Testis (tissue), 3 donors: ENCODE data around the gene COL4A6. TPM values are rescaled to one million over a fixed set of nuclear protein-coding genes. Genes with fewer than 3 reads are reported as not detected.
A peak's percentile ranks its signal among the peaks of the same experiment; 100 is the strongest.

Experiments used
- DNase-seq: peaks from one replicate; pipeline ENCODE4 v3.0.0-alpha.2; 2019
- H3K27ac ChIP-seq, 2 donors: fragments of 200-600 bp; sonication (generic); one replicate each; pipeline ENCODE4 v1.5.1; 2019
- H3K27me3 ChIP-seq: fragments of 200-600 bp; sonication (generic); one replicate; pipeline ENCODE4 v1.5.1; 2019
- H3K36me3 ChIP-seq: fragments of 200-600 bp; sonication (generic); one replicate; pipeline ENCODE4 v1.5.1; 2017; ENCODE audit warnings: low read depth; ENCODE audit errors: missing control alignments
- H3K4me1 ChIP-seq: fragments of 200-600 bp; sonication (generic); one replicate; pipeline ENCODE4 v1.5.1; 2019
- H3K4me3 ChIP-seq, 2 donors: fragments of 200-600 bp; sonication (generic); one replicate each; pipeline ENCODE4 v1.5.1; 2017 to 2019
- H3K9me3 ChIP-seq: fragments of 200-600 bp; sonication (generic); one replicate; pipeline ENCODE4 v1.5.1; 2017
- POLR2A ChIP-seq: fragments of 450-650 bp; IDR thresholded peaks from one replicate; pipeline ENCODE4 v1.6.1; 2017; ENCODE audit warnings: antibody characterized with exemption, mild to moderate bottlenecking, moderate library complexity
- WGBS, 2 donors: methylation state at CpG; one replicate each; pipeline ENCODE4 v1.1.5; 2018; 5-methylcytosine and 5-hydroxymethylcytosine counted together
- intact Hi-C: fragments of 100-400 bp; cut with DNase I; formaldehyde crosslinking; loops from one replicate; pipeline ENCODE4 v1.15.1; 2023; ENCODE audit warnings: low total_unique reads
- polyA plus RNA-seq: library from polyadenylated mRNA; stranded (reverse); fragments of 350-450 nt; fragmentation: Illumina TruSeq; extraction: RNeasy Lipid Tissue Mini Kit (QIAGEN cat#74804); gene quantifications from one replicate; pipeline ENCODE4 v1.2.3, GENCODE V29; 2014; ENCODE audit warnings: low read depth, low replicate concordance; ENCODE audit not compliant: insufficient read depth
- total RNA-seq, 2 donors: library from RNA; depleted of rRNA; stranded (reverse); fragments of >200 nt; gene quantifications; one replicate each; pipeline ENCODE4 v1.2.3, GENCODE V29; 2016
- TF ChIP-seq, protein P1 (sequence below), 3 experiments: fragments of 450-650 bp in 2 of 3; fragments of 200-600 bp in 1 of 3; sonication (generic) in 1 of 3; IDR thresholded peaks; one replicate each; pipeline ENCODE4 v1.5.1; 2016 to 2019; ENCODE audit warnings: antibody characterized with exemption in 3 of 3, mild to moderate bottlenecking in 2 of 3, moderate library complexity in 1 of 3

COL4A6 gene
- total and polyA plus RNA-seq, 3 donors from 2014 or later: 2.4 to 4.9 (median 3.5) TPM

DNA sequence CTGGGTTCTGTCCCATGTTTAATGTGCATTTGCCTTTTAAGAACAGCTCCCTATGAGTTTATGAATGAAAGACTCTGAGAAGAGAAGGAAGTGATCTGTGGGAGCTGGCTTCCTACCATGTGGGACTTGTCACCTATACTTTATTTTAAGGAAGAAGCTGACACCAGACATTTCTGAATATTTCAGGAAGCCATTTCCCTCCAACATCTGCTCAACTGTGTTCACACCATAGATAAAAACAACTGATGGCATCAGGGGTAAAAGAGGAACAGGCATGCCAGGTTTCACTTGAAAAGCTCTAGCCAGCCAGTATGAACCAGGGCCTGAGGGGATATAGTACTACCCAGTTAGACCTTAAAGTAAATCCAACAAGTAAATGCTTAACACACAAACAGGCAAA lies 116.0 kb downstream of the COL4A6 start:
- intact Hi-C loops: no loop called here
- TF ChIP-seq, protein P1, sequence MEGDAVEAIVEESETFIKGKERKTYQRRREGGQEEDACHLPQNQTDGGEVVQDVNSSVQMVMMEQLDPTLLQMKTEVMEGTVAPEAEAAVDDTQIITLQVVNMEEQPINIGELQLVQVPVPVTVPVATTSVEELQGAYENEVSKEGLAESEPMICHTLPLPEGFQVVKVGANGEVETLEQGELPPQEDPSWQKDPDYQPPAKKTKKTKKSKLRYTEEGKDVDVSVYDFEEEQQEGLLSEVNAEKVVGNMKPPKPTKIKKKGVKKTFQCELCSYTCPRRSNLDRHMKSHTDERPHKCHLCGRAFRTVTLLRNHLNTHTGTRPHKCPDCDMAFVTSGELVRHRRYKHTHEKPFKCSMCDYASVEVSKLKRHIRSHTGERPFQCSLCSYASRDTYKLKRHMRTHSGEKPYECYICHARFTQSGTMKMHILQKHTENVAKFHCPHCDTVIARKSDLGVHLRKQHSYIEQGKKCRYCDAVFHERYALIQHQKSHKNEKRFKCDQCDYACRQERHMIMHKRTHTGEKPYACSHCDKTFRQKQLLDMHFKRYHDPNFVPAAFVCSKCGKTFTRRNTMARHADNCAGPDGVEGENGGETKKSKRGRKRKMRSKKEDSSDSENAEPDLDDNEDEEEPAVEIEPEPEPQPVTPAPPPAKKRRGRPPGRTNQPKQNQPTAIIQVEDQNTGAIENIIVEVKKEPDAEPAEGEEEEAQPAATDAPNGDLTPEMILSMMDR (IDR thresholded peaks at IDR 0.05): no peak
- TF ChIP-seq POLR2A: no peak
- DNase-seq: no peak
- Histone ChIP-seq H3K4me1 (no peaks in the 10 kb centered on the region), H3K27me3 (no peaks in the 10 kb centered on the region), H3K9me3 (no peaks in the 10 kb centered on the region), H3K4me3 (no peak overlapping the region), H3K36me3 (no peaks in the 10 kb centered on the region), H3K27ac (no peak overlapping the region)

- Histone ChIP-seq H3K27ac (no peak overlapping the region), H3K4me1 (no peaks in the 10 kb centered on the region), H3K27me3 (no peaks in the 10 kb centered on the region), H3K9me3 (no peaks in the 10 kb centered on the region), H3K4me3 (no peak overlapping the region), H3K36me3 (no peaks in the 10 kb centered on the region)
- TF ChIP-seq, protein P1 (IDR thresholded peaks at IDR 0.05): no peak
- no peak for TF ChIP-seq POLR2A
- DNase-seq: no peak
- intact Hi-C loops: no loop called here
- 87 to 92% methylated on average over 1 of the region's 1 CpG for WGBS, 2 donors
Observed at GRCh38 chrX:108316456-108316855, 121.8 kb downstream of the COL4A6 start.

DNA sequence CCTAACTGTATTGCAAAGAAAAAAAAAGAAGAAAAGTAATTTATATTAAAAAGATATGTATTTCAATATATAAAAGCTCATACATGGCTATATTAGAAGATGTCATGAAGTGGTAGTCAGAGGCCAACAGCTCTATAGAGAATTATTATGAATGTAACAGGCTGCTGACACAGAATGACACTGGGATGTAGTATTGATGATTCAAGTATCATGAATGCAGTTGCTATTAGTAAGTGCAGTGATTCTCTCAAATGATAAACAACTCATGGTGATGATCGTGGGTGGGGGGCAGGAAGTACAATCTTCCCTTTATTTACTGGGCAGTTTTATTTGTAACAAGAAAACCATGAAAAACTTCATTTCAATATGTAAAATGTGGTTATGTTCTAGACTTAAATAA lies 124.6 kb downstream of the COL4A6 start:
- intact Hi-C loops: no loop called here
- H3K27ac ChIP-seq: no peak overlapping the region

GRCh38 chrX:108312957-108313356 lies 125.3 kb downstream of the COL4A6 start:
- H3K4me3 ChIP-seq: no peak overlapping the region
- no peak overlapping the region for H3K27ac ChIP-seq
- DNase-seq: peak; percentile 26
- WGBS, 2 donors: 64% methylated on average over 1 of the region's 1 CpG; no CpG with 5 or more reads in 1 of the 2 donors
- no peaks in the 10 kb centered on the region for H3K27me3 ChIP-seq
- no peaks in the 10 kb centered on the region for H3K36me3 ChIP-seq
- no peaks in the 10 kb centered on the region for H3K4me1 ChIP-seq
- TF ChIP-seq POLR2A: no peak
- TF ChIP-seq, protein P1 (IDR thresholded peaks at IDR 0.05): no peak
- H3K9me3 ChIP-seq: no peaks in the 10 kb centered on the region
- intact Hi-C loops: no loop called here

More for the DNA sequence above, 124.6 kb downstream of the COL4A6 start:
- H3K9me3 ChIP-seq: no peaks in the 10 kb centered on the region
- no peaks in the 10 kb centered on the region for H3K36me3 ChIP-seq
- H3K4me3 ChIP-seq: no peak overlapping the region
- no peak for DNase-seq
- 85 to 87% methylated on average over 1 of the region's 1 CpG for WGBS, 2 donors
- no peaks in the 10 kb centered on the region for H3K27me3 ChIP-seq
- no peak for TF ChIP-seq POLR2A
- TF ChIP-seq, protein P1 (IDR thresholded peaks at IDR 0.05): no peak
- H3K4me1 ChIP-seq: no peaks in the 10 kb centered on the region

DNA sequence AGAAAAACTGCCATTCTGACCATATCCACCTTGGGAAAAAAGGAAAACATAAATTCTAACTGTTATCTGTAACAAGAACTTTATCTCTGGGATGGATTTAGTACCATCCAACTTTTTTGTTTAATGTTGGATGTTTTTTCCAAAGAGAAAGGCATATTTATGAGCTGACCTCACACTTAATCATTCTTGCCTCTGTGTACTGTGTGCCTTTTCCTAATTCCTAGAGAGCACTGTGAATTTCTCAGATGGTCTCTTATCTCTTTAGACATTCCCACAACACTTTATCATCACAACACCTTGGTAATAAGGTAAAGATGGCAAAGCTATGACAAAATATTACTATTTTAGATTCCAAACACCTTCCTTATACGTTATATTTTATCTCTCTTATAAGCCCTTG lies 126.2 kb downstream of the COL4A6 start:
- no peak overlapping the region for H3K27ac ChIP-seq
- H3K36me3 ChIP-seq: no peaks in the 10 kb centered on the region
- no peaks in the 10 kb centered on the region for H3K27me3 ChIP-seq
- TF ChIP-seq POLR2A: no peak
- TF ChIP-seq, protein P1 (IDR thresholded peaks at IDR 0.05): no peak
- no peak for DNase-seq
- no peak overlapping the region for H3K4me3 ChIP-seq
- intact Hi-C loops: no loop called here
- WGBS, 2 donors: 67 to 80% methylated on average over 1 of the region's 1 CpG
- no peaks in the 10 kb centered on the region for H3K4me1 ChIP-seq
- H3K9me3 ChIP-seq: no peaks in the 10 kb centered on the region
